GM19025 (cell line): ENCODE data around the gene AFF3.

Experiments
- ATAC-seq: cut with Tn5 transposase; IDR thresholded peaks from one replicate; pipeline ENCODE4 v1.9.1; 2021; ENCODE audit warnings: mild to moderate bottlenecking, low read depth, moderate library complexity; ENCODE audit not compliant: unreplicated experiment

AFF3 gene

DNA sequence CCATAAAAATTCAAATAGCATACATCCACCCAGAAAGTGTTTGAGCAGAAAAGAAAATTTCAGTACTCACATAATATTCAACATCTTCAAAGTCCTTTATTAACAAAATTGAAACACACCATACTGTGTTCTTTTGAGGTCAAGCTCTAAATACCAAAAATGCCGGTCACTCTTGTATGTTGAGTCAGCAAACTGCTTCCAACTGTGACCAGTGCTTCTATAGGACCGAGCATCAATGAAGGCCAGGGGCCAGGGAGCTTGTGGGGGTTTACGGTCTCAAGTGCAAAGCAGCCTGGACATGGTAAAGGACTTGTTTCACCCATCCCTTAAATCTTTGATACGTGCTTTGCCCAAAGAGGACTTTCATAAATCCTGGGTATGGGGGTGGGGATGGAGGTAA is 539.9 kb downstream of the AFF3 start:
- ATAC-seq, result no peak

DNA sequence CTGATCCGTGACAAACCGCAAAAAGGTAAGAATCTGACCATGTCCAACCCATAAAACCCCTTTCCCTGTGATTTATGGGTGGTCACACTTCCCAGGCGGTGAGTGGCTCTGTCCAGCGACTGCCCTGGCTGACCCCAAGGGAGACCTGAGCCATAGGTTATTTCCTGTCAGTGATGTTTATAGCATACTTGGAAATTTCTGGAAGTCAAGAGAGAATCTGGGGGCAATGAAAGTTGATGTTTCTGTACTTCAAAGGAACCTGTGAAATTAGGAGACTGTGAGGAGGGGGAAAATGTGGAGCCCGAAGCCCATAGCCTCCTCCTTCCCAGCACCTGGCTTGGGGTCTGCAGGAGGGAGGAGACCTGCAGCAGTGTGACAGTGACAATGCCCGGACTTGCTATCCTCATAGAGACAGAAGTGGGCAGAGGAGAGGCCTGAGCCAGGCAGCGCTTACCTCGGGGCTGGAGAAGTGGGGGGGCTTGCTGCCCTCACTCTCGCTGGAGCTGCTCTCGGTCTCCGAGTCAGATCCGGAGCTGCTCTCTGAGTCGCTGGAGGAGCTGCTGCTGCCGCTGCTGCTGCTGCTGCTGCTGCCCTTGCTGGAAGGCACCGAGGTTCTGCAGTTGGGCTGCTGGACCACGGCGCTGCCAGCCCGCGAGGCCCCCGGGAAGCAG is 541.3 kb downstream of the AFF3 start:
- ATAC-seq, result no peak

DNA sequence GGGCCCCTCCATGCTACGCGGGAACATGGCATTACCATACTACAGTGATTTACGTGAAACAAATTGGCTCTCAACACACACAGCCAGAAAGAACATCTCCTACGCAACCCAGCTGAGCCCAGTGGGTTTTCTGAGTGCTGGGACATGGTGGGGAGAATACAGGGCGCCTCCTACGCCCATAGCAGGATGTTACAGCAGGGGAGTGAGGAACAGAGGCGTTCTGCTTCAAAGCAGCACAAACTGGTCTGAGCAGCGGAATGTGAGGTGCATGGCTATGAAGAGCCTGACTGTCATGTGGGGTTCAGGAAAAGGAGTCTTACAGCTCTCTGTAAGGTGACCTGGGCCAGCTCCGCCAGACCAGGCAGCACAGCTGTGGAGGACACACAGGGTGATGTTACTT is 543.9 kb downstream of the AFF3 start:
- ATAC-seq, result no peak

DNA sequence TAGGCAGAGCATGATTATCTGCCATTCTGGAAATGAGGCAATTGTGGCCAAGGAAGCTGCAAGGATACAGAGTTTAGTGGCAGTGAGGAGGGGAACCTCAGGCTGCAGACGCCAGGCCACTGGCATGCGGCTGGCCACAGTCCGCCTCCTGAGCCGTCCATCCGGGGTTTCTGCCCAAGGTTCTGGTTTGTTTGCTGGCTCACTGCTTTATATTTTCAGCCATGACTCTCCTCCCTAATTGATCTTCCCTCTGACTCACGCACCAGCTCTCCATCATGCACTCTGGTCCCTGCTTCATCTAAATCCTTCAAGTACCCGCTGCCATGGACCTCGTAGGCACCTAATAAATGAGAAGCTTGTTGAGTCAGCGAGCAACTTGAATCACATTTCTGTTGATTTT is 544.8 kb downstream of the AFF3 start:
- no peak for ATAC-seq

DNA sequence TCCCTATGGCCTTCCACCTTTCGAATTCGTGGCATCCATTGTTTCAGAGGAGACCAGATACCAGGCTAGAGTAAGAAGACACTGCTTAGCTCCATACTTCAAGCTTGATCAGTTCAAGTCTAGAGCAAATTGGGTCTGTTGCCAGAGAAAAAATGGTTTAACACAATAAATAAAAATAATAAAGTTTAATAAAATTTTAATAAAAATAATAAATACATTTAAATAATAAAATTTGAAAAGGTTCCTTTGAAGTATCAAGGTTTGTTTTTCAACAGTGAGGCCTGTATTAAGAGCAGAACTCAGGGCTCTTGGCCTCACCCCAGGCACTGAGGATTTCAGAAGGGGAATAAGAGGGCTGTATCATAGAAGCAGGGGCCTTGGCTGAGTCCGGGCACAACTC is 547.0 kb downstream of the AFF3 start:
- no peak for ATAC-seq

DNA sequence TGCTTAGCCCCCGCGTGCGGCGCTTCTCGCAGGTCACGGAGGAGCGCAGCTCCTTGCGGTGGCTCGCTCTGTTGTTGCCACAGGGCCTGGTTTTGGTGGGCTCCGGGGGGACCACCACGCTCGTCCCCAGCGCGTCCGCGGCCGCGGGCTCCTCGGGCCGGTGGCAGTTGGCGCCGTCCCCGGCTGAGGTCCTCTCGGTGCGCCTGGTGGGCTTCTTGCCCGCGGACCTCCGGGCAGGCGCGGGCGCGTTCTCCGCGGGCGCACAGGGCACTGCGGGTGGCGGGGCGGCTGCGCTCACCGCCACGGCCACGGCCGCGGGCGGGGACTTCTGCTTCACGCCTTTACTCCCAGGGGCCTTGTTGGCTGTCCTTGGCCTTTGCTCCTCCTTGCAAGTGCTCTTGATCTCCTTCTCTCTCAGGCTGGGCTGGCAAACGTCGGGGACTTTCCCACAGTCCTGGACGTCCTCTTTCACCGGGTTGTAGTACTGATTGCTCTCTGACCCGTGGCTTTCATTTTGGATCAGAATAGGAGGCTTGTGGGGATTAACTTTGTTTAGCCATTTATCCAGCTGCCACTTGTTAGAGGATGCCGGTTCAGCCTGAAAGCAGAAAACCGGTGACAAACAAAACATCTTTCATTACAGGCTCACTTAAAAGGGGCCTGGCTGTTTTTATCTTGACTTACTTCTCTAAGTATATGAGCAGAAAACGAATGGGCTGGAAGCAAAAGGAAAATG is 548.5 kb downstream of the AFF3 start:
- ATAC-seq, result no peak

DNA sequence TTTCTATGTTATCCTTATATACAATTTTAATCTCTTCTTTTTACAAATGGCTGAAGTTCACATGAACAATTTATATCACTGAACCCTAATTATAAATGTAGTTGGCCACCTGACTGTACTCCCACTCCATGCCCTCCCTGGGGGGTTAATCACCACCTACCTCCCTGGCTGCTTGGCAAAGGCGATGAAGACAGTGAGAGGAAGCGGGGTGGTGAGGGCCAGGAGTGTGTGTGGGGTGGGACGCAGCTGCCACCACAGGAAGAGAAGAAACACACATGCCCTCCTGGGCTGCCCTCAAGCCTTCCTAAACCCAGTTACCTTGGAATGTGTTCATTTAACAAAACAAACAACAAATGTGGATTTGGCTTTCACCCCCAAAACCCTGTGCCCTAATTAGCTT is 565.6 kb downstream of the AFF3 start:
- no peak for ATAC-seq

DNA sequence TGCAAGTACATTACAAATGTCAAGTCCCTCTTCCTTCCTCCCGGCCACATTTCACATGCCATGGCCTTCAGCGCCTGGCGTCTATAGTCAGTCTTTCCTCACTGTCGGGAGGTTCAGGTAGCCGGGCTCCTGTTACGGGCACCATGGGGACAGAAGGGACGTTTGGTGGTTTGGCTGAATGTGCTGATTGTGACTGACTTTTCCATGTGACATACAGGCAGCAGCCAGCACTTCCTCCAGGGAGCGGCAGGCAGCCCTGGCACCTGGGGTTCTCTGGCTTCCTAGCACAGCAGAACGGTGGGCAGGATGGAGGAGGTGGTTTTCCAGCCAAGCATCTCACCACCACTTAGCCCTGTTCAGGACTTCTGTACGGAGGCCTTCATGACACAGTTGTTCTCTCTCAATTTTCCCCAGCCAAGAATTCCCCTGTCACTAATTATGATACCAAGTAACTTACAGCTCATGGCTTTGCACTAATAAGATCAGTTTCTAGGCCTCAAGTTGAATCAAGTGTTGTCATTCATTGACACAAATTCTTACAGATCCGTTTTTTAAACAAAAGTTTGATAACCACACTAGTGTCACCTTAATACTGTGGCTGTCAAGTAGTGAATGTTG is 568.6 kb downstream of the AFF3 start:
- no peak for ATAC-seq

DNA sequence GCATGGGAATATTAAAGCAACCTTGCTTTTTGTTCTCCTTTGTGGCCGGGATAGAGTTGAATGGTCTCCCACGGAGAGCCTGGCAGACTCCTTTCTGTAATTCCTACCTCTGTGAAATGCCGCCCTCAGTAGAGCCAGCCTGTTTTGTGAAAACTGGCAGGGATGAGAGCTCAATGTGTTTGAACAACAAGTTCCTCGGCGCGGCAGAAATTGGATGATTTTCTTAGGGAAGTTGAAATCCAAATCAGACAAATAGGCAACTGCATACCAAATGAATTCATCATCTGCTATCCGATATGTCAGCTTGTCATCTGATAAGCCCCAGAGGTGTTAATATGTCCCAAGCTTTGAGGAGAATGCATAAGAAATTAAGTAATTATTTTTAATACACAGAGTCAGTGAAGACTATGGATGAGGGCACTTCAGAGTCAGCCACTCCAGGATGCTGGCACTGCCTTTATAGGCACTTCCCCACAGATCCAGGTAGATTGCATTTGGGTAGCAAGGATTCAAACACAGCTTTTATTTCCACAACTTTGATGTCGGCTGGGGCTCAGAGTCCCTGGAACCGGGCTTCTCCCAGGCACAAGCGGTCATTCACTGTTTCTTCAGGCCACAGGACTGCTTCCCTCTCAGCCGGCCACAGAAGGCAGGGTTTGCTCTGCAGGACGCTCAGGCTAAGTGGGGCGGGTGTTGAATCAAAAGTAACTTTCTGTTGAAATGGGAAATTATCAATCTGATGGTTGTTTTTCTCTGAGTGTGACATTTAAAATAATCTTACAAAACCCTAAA is 569.8 kb downstream of the AFF3 start:
- ATAC-seq, result no peak

DNA sequence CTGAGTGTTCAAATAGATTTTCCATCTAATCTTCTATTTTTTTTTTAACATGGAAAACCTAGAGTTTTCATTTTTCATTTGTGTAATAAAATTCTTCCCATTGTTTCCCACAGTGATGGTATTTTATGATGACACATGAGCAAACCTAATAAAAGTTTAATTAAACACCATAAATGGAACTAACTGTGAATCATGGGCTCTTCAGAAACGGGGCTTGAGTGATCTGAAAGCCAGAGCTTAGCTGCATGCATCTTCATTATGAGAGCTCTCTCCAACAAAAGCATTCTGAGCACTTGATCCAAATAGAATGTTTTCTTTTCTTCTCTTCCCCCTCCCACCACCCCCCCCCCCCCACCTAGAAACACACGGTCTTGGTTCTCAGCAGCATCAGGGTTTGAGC is 570.4 kb downstream of the AFF3 start:
- no peak for ATAC-seq

DNA sequence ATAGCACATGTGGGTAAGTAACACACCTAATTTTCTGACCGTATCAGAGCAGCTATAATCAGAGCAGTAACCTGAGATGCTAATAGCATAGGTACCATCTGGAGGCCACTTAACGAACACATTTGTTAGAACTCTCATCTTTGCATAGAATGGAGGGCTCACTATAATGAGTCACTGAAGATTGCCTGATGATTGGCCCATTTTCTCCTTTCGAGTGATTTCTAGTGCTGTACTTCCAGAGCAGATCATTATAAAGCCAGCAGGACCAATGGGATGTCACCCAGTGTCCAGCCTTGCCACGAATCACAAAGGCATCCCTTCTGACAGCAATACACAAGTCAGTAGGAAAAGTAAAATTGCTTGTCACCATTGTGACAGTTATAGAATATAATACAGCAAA is 570.9 kb downstream of the AFF3 start:
- ATAC-seq, result no peak

DNA sequence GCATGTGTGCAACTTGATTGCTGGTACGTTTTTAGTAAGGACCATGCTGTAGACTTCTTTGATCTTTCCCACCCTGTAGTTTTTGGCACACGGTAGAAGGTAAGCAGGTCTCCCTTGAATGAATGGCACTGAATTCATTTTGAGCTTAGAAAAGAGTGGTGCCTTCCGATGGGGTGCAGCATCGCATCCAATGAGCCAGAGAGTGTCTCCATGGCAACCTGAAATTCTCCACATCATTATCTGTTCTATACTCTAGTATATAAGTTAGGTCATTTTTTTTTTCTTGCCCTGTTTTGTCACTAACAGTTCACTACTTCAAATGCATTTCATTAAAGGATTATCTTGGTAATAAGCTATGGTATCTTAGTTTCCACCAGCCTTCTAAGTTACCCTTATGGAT is 571.4 kb downstream of the AFF3 start:
- no peak for ATAC-seq

DNA sequence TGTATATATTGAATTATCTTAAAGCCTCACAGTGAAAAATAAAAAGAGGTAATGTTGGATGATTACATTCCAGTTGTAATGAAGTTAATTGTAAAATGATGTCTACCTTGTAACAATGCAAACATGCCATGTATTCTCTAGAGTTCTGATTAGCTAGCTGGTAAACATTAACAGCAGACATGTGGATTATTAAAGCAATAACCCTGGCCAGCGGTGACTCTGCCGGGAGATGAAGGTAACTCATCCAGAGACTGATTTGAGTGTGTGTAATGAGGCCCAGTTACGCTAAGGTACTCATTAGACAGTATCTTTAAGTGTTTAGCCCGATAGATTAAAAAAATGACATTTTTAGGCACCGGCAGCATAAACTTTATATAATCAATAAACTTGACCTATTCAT is 573.0 kb downstream of the AFF3 start:
- ATAC-seq, result no peak

DNA sequence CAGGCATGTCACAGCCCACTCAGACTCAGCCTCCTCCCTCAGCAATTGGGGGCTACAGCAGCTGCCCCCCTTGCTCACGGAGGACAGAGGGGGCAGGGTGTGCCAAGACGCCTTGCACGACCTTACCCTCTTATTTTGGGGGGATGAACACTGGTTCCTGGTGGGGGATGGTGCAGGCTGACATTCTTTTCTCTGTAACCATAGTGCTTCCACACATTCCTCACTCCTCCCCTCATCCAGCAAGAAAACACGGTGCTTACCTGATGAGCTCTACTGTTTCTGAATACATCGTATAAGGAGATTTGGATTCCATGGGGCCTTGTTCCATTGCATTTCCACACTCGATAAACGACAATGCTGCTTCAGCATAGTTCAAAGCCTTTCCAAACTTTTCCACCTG is 577.2 kb downstream of the AFF3 start:
- ATAC-seq, result no peak

DNA sequence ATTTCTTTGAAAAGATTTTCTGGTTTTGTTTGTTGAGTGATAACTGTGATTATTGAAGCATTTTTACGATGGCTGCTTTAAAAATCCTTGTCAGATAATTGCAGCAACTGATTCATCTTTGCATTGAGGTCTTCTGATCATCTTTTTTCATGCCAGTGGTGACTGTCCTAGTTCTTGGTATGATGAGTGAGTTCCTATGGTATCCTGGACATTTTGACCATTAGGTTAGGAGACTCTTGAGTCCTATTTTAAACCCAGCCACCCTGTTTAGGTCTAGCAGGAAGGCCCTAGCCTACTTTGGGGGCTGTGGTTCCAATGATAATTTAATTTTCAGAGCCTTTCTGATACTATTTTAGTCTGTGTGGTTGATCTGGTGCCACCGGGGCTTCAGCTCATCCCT is 579.9 kb downstream of the AFF3 start:
- no peak for ATAC-seq

DNA sequence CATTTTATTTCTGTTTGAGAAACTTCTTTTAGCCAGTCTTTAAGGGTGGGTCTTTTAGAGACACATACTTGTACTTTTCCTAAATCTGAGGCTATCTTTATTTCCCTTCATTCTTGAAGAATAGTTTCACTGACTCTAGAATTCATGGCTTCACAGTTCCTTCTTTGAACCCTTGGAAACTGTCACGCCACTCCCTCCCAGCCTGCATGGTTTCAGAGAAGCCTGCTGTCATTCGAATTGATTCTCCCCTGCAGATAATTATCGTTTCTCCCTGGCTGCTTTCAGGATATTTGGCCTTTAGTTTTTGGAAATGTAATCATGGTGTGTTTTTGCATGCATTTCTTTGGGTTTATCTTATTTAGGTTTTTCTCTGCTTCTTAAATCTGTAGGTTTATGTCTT is 580.6 kb downstream of the AFF3 start:
- ATAC-seq, result no peak

DNA sequence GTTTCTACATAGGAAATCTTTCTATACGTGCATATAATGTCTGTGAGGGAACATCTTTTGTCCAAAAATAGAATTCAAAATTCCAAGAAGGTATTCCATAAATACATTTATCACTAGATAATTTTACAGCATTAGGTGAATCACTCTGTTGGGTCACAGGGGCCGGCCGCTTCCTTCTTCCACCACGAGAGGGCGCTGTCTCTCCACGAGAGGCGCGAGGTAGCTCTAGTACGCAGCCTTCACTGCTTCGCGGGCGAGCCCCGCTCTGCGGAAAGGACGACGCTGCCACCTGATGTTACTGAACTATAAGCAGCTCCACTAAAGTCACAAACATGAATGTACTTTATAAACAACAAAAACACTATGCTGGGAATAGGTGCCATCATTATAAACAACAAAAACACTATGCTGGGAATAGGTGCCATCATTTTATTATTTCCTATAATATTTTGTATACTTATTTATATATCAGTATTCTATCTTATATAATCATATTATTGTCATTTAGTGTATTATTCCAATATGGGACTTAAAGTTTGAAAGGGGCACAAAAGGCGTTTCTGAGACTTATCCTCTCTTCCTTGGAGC is 583.2 kb downstream of the AFF3 start:
- ATAC-seq, result no peak

DNA sequence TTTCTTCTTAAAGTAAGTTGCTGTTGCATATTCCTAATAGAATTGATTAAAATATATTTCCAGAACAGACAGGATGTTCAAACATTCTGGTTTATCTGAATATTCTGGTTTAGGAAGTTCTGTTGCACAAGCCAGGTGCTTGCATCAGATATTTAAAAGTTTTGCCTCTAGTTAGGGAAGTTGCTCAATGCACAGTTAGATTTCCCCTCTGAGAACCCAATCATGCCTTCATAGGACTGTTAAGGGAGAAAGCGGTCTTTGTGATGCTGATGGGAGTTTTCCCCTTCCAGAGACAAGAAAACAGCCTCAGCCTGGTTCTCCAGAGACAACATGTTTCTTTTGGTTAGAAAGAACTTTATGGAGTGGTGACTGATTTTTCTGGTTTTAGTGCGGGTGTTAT is 587.0 kb downstream of the AFF3 start:
- no peak for ATAC-seq

DNA sequence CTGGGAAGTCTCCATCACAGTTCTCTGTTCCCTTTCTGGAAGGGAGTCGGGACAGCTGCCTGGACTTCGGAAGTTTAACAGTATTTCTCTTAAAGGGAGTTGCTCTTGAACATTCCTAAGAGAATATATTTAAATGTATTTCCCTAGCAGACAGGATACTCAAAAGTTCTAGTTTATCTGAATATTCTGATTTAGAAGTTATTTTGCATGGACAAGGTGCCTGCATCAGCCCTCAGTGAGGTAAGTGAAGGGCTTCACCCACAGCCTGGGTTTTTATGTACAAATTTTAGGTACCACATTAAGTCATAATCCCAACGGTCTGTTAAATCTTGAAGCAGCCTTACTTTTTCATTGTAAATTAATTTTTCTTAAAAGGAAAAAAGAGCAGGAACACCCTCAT is 587.5 kb downstream of the AFF3 start:
- no peak for ATAC-seq

DNA sequence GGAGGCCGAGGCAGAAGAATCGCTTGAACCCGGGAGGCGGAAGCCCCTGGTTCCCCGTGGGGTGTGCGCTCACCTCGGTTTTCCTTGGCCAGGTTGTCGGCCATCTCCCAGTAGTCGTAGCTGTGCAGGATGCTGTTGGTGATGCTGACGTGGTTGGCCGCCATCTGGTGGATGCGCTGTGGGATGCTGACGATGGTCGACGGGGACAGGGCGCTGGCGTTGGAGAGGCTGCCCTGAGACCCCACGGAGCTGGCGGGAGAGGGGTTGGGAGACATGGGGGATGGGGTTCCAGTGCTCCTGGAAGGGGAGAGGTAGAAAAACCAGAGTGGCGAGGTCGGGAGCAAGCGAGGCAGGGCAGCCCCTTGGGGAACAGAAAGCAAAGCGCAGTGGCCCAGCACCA is 588.2 kb downstream of the AFF3 start:
- ATAC-seq, result no peak

DNA sequence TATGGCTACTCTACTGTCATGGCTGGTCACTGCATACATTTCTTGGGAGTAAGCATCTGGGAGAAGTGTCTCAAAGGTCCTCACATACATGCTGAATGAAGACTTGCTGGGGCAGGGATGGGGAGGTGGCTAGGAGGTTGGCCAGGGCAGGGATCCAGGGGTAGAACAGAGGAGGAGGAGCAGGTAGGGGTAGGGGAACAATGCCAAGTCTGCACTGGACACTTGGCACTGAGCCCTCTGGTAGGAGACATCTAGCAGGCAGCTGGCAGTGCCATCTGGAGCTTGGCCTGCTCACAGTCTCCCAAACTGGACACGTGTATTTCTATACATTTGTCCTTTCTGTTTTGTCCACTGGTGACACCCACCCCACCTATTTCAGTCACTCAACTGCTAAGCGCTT is 589.9 kb downstream of the AFF3 start:
- ATAC-seq, result no peak
